GM21515 (cell line): ENCODE results near the gene COL4A2.

ENCODE experiments used
- ATAC-seq: cut with Tn5 transposase; IDR thresholded peaks from one replicate; pipeline ENCODE4 v1.9.1; 2021; ENCODE audit not compliant: unreplicated experiment

The COL4A2 gene

GRCh38 chr13:110306960-110307766, at the start of gene COL4A2, which contains the start of gene COL4A1:
TSS of gene COL4A2 (plus strand) at chr13:110307284. CDS start at chr13:110307904, 620 bp downstream.
TSS of gene COL4A1 (minus strand) at chr13:110307157. CDS start at chr13:110307027, 130 bp downstream.
- no peak for ATAC-seq

GRCh38 chr13:110257408-110257807, 49.7 kb upstream of the COL4A2 start:
- no peak for ATAC-seq

- ATAC-seq = no peak
Measured at GRCh38 chr13:110258876-110259631, 48.0 kb upstream of the COL4A2 start.

- ATAC-seq = no peak
Measured at GRCh38 chr13:110259651-110260050, 47.4 kb upstream of the COL4A2 start.

- no peak for ATAC-seq
Measured at GRCh38 chr13:110261166-110262081, 45.7 kb upstream of the COL4A2 start.

GRCh38 chr13:110262082-110262436, 45.0 kb upstream of the COL4A2 start:
- no peak for ATAC-seq

GRCh38 chr13:110262508-110263291, 44.4 kb upstream of the COL4A2 start:
- ATAC-seq = no peak

- no peak for ATAC-seq
Measured at GRCh38 chr13:110263404-110263803, 43.7 kb upstream of the COL4A2 start.

- no peak for ATAC-seq
Measured at GRCh38 chr13:110263888-110264287, 43.2 kb upstream of the COL4A2 start.

- no peak for ATAC-seq
Measured at GRCh38 chr13:110264685-110265275, 42.3 kb upstream of the COL4A2 start.

- no peak for ATAC-seq
Measured at GRCh38 chr13:110265341-110265681, 41.8 kb upstream of the COL4A2 start.

GRCh38 chr13:110265682-110266430, 41.2 kb upstream of the COL4A2 start:
- no peak for ATAC-seq

- no peak for ATAC-seq
Measured at GRCh38 chr13:110266431-110266809, 40.7 kb upstream of the COL4A2 start.

GRCh38 chr13:110266983-110267382, 40.1 kb upstream of the COL4A2 start:
- no peak for ATAC-seq

GRCh38 chr13:110268061-110268460, 39.0 kb upstream of the COL4A2 start:
- no peak for ATAC-seq

- ATAC-seq = no peak
Measured at GRCh38 chr13:110268576-110269185, 38.4 kb upstream of the COL4A2 start.

- ATAC-seq = no peak
Measured at GRCh38 chr13:110269509-110270185, 37.4 kb upstream of the COL4A2 start.

GRCh38 chr13:110270507-110270906, 36.6 kb upstream of the COL4A2 start:
- ATAC-seq = no peak
